GM23338 (cell line): ENCODE results near the gene ANKRD23.

ENCODE experiments used
- CREB1 ChIP-seq: fragments of 250-450 bp; sonication (Bioruptor Pico); IDR thresholded peaks from 2 replicates; pipeline ENCODE4 v1.5.0; 2020; ENCODE audit warnings: low read depth, mild to moderate bottlenecking, moderate library complexity
- ETS1 ChIP-seq: IDR thresholded peaks from 2 replicates; pipeline ENCODE4 v1.6.1; 2016; ENCODE audit warnings: antibody characterized with exemption
- EZH2 ChIP-seq: fragments of 200-600 bp; sonication (generic); IDR thresholded peaks from one replicate; pipeline ENCODE4 v1.8.0; 2017; ENCODE audit warnings: antibody characterized with exemption, mild to moderate bottlenecking, low read depth; ENCODE audit not compliant: unreplicated experiment
- EZH2phosphoT487 ChIP-seq: fragments of 200-600 bp; sonication (generic); IDR thresholded peaks from one replicate; pipeline ENCODE4 v1.8.1; 2018; ENCODE audit warnings: antibody characterized with exemption; ENCODE audit not compliant: unreplicated experiment
- JUNB ChIP-seq: IDR thresholded peaks from one replicate; pipeline ENCODE4 v1.6.1; 2016; ENCODE audit warnings: antibody characterized with exemption; ENCODE audit not compliant: unreplicated experiment
- NANOG ChIP-seq: IDR thresholded peaks from 2 replicates; pipeline ENCODE4 v1.6.1; 2016; ENCODE audit warnings: antibody characterized with exemption, borderline replicate concordance
- POLR2AphosphoS5 ChIP-seq: IDR thresholded peaks from 2 replicates; pipeline ENCODE4 v1.6.1; 2016; ENCODE audit warnings: antibody characterized with exemption, low read depth
- REST ChIP-seq: IDR thresholded peaks from one replicate; pipeline ENCODE4 v1.6.1; 2018; ENCODE audit warnings: antibody characterized with exemption; ENCODE audit not compliant: unreplicated experiment
- STAT1 ChIP-seq: IDR thresholded peaks from one replicate; pipeline ENCODE4 v1.6.1; 2016; ENCODE audit warnings: antibody characterized with exemption; ENCODE audit not compliant: unreplicated experiment
- ZNF114 ChIP-seq: fragments of 250-450 bp; sonication (Bioruptor Pico); IDR thresholded peaks from 2 replicates; pipeline ENCODE4 v1.5.0; 2020; ENCODE audit warnings: mild to moderate bottlenecking, moderate library complexity
- ZNF331 ChIP-seq: fragments of 250-450 bp; sonication (Bioruptor Pico); IDR thresholded peaks from 2 replicates; pipeline ENCODE4 v1.5.0; 2020; ENCODE audit warnings: low read depth, mild to moderate bottlenecking, moderate library complexity
- ZNF462 ChIP-seq: fragments of 250-450 bp; sonication (Bioruptor Pico); IDR thresholded peaks from 2 replicates; pipeline ENCODE4 v1.5.0; 2020; ENCODE audit warnings: mild to moderate bottlenecking, moderate library complexity
- TF ChIP-seq, protein P1 (sequence below), 2 experiments: fragments of 200-600 bp in 1 of 2; sonication (generic) in 1 of 2; conservative IDR thresholded peaks; 2 replicates each; pipeline versions ENCODE4 v1.5.1 to v1.6.1; 2016 to 2017; ENCODE audit warnings: antibody characterized with exemption in 2 of 2, low read depth in 2 of 2, mild to moderate bottlenecking in 2 of 2, moderate library complexity in 1 of 2

GRCh38 chr2:96828436-96828835 lies 15.4 kb downstream of the ANKRD23 start:
- TF ChIP-seq, protein P1, sequence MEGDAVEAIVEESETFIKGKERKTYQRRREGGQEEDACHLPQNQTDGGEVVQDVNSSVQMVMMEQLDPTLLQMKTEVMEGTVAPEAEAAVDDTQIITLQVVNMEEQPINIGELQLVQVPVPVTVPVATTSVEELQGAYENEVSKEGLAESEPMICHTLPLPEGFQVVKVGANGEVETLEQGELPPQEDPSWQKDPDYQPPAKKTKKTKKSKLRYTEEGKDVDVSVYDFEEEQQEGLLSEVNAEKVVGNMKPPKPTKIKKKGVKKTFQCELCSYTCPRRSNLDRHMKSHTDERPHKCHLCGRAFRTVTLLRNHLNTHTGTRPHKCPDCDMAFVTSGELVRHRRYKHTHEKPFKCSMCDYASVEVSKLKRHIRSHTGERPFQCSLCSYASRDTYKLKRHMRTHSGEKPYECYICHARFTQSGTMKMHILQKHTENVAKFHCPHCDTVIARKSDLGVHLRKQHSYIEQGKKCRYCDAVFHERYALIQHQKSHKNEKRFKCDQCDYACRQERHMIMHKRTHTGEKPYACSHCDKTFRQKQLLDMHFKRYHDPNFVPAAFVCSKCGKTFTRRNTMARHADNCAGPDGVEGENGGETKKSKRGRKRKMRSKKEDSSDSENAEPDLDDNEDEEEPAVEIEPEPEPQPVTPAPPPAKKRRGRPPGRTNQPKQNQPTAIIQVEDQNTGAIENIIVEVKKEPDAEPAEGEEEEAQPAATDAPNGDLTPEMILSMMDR (conservative IDR thresholded peaks at IDR 0.05; ENCODE audit: low read depth in 2 of 2) = no peak
- TF ChIP-seq POLR2AphosphoS5 (no peak), REST (no peak), EZH2 (no peak), EZH2phosphoT487 (no peak), ZNF331 (no peak), CREB1 (CRISPR knock-in tag) (no peak), STAT1 (no peak), JUNB (no peak), NANOG (no peak), ZNF114 (CRISPR knock-in tag) (no peak), ETS1 (no peak), ZNF462 (no peak)
